Effector memory CD4-positive, alpha-beta T cell (primary cell): ENCODE measurements around the gene SOCS1.
"Not testable (repeated sequence)": the region's sequence is repeated elsewhere in the genome, so short reads cannot be mapped to it uniquely, and the experiment has no call there.

Source experiments
- DNase-seq, 3 donors: peaks; one replicate each; pipeline ENCODE4 v3.0.0-alpha.2; 2020
- H3K27ac ChIP-seq: 2 replicates; pipeline ENCODE4 v1.7.0; 2013; ENCODE audit warnings: mild to moderate bottlenecking, low read length, moderate library complexity; ENCODE audit not compliant: insufficient read depth, poor library complexity, severe bottlenecking
- H3K27me3 ChIP-seq: replicated peaks from 2 replicates; pipeline ENCODE4 v1.7.0; 2013; ENCODE audit warnings: mild to moderate bottlenecking, low read length; ENCODE audit not compliant: insufficient read depth, control insufficient read depth, poor library complexity, severe bottlenecking
- H3K36me3 ChIP-seq: 2 replicates; pipeline ENCODE4 v1.7.0; 2013; ENCODE audit warnings: mild to moderate bottlenecking, low read length, moderate library complexity; ENCODE audit not compliant: control insufficient read depth, insufficient read depth
- H3K4me1 ChIP-seq: 2 replicates; pipeline ENCODE4 v1.7.0; 2013; ENCODE audit warnings: low read length, mild to moderate bottlenecking; ENCODE audit not compliant: control insufficient read depth, insufficient read depth, poor library complexity, severe bottlenecking
- H3K4me3 ChIP-seq: 2 replicates; pipeline ENCODE4 v1.7.0; 2013; ENCODE audit warnings: low read length, low read depth, mild to moderate bottlenecking; ENCODE audit not compliant: insufficient read depth, poor library complexity, severe bottlenecking
- H3K9me3 ChIP-seq: 2 replicates; pipeline ENCODE4 v1.7.0; 2013; ENCODE audit warnings: mild to moderate bottlenecking, low read length, moderate library complexity; ENCODE audit not compliant: control insufficient read depth

SOCS1 gene

DNA sequence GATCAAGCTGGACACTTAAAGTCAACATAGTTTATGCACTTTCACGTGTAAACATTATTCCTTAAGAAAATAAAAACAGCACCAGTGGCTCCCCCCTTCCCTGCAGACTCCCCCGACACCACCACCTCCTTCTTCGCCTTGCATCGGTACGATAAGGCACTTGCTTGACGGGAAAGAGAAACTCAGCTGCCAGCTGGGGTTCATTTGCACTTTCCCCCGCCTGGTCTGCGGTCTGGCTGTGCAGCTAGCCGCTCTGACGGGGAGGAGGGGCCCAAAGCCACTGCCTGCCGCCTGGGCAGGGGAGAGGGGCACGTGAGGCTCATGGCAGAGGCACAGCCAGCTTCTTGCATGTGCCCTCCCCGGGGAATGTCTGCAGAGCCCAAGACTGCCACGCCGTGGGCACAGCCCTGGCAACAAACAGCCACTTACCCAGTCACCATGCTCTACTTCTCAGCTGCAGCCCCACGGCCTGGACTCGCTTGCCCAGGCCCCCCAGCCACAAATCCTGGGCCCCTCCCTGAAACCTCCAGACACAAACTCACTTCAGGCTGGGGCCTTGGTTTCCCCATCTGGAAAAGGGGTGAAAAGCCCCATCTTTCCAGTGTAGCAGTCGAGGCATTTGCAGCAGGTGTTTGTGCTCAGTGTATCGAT lies 41.6 kb upstream of the SOCS1 start:
- H3K27me3 ChIP-seq, result no peaks in the 10 kb centered on the region

GRCh38 chr16:11296706-11297491 lies 40.9 kb upstream of the SOCS1 start:
- Histone ChIP-seq H3K27ac (no peak overlapping the region), H3K27me3 (no peaks in the 10 kb centered on the region), H3K9me3 (no peaks in the 10 kb centered on the region), H3K4me1 (peaks cover 3% of the 10 kb centered on the region), H3K4me3 (peak overlapping the region; percentile 40), H3K36me3 (no peaks in the 10 kb centered on the region)
- DNase-seq, result no peak

More for the DNA sequence above, 41.6 kb upstream of the SOCS1 start:
- Histone ChIP-seq H3K36me3 (no peaks in the 10 kb centered on the region), H3K27ac (no peak overlapping the region), H3K4me1 (peaks cover 3% of the 10 kb centered on the region), H3K9me3 (no peaks in the 10 kb centered on the region), H3K4me3 (peak overlapping the region; percentile 40)
- DNase-seq, result peak; percentile 25 to 38 (median 37)

GRCh38 chr16:11296351-11296705 lies 40.3 kb upstream of the SOCS1 start:
- H3K36me3 ChIP-seq, result no peaks in the 10 kb centered on the region
- H3K27ac ChIP-seq, result no peak overlapping the region
- no peak overlapping the region for H3K4me3 ChIP-seq
- H3K9me3 ChIP-seq, result no peaks in the 10 kb centered on the region
- no peak for DNase-seq
- H3K27me3 ChIP-seq, result no peaks in the 10 kb centered on the region
- H3K4me1 ChIP-seq, result peaks cover 3% of the 10 kb centered on the region

DNA sequence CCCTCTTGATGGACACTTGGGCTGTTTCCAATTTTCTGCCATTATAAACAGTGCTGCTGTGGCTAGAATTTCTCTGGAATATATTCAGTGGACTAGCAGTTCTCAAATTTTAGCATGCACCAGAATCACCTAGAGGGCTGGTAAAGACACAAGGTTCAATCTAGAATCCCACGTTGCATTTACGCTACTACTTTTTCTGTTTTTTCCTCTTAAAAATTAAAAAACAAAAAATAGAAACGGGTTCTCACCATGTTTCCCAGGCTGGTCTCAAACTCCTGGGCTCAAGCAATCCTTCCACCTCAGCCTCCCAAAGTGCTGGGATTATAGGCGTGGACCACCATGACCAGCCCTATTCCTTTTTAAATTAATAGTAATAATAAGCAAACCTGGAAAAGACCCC lies 39.7 kb upstream of the SOCS1 start:
- Histone ChIP-seq H3K9me3 (no peaks in the 10 kb centered on the region), H3K36me3 (no peaks in the 10 kb centered on the region), H3K4me3 (no peak overlapping the region), H3K4me1 (peaks cover 3% of the 10 kb centered on the region), H3K27me3 (no peaks in the 10 kb centered on the region), H3K27ac (no peak overlapping the region)
- no peak for DNase-seq

DNA sequence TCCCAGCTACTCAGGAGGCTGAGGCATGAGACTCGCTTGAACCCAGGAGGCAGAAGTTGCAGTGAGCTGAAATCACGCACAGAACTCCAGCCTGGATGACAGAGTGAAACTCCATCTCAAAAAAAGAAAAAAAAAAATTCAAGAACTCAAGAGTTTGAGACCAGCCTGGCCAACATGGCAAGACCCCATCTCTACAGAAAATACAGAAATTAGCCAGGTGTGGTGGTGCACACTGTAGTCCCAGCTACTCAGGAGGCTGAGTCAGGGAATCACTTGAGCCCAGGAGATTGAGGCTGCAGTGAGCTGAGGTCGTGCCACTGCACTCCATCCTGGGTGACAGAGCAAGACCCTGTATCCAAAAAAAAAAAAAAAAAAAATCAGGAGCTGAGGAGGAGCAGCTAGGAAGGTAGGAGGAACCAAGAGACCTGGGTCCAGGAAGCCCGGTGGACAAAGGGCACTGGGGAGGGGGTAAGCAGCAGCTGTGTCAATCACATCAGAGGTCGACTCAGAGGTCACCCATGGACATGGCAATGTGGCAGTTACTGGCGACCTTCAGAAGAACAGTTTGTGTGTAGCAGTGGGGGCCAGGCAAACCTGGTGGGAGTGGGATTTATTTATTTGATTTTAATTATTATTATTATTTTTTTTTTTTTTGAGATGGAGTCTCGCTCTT lies 36.2 kb upstream of the SOCS1 start:
- no peak overlapping the region for H3K27ac ChIP-seq
- H3K36me3 ChIP-seq, result no peaks in the 10 kb centered on the region
- H3K4me1 ChIP-seq, result peaks cover 2% of the 10 kb centered on the region
- DNase-seq, result no peak
- H3K27me3 ChIP-seq, result no peaks in the 10 kb centered on the region
- no peak overlapping the region for H3K4me3 ChIP-seq
- H3K9me3 ChIP-seq, result no peaks in the 10 kb centered on the region

GRCh38 chr16:11291091-11291703 lies 35.2 kb upstream of the SOCS1 start:
- H3K27ac ChIP-seq, result no peak overlapping the region
- no peaks in the 10 kb centered on the region for H3K9me3 ChIP-seq
- no peaks in the 10 kb centered on the region for H3K4me1 ChIP-seq
- H3K4me3 ChIP-seq, result no peak overlapping the region
- H3K36me3 ChIP-seq, result no peaks in the 10 kb centered on the region
- DNase-seq, result no peak
- H3K27me3 ChIP-seq, result no peaks in the 10 kb centered on the region

- no peak for DNase-seq
- Histone ChIP-seq H3K36me3 (no peaks in the 10 kb centered on the region), H3K27ac (no peak overlapping the region), H3K4me3 (no peak overlapping the region), H3K27me3 (no peaks in the 10 kb centered on the region), H3K4me1 (no peaks in the 10 kb centered on the region), H3K9me3 (no peaks in the 10 kb centered on the region)
Observed at GRCh38 chr16:11290102-11290893, 34.3 kb upstream of the SOCS1 start.

- H3K9me3 ChIP-seq, H3K27me3 ChIP-seq, H3K4me3 ChIP-seq, DNase-seq, H3K27ac ChIP-seq, H3K36me3 ChIP-seq, H3K4me1 ChIP-seq: not testable (repeated sequence)
Observed at GRCh38 chr16:11289696-11290095, 33.7 kb upstream of the SOCS1 start.

GRCh38 chr16:11289202-11289601 lies 33.2 kb upstream of the SOCS1 start:
- H3K9me3 ChIP-seq, result no peaks in the 10 kb centered on the region
- H3K27me3 ChIP-seq, result no peaks in the 10 kb centered on the region
- no peak for DNase-seq
- no peak overlapping the region for H3K27ac ChIP-seq
- H3K4me3 ChIP-seq, result no peak overlapping the region
- H3K4me1 ChIP-seq, result no peaks in the 10 kb centered on the region
- H3K36me3 ChIP-seq, result no peaks in the 10 kb centered on the region
